OCI-LY7 (cell line): ENCODE measurements around the gene DDHD1.

Source experiments
- CTCF ChIP-seq: fragments of 200-600 bp; sonication (generic); conservative IDR thresholded peaks from 2 replicates; pipeline ENCODE4 v1.5.1; 2014; ENCODE audit warnings: mild to moderate bottlenecking, antibody characterized with exemption, low read length, moderate library complexity, mixed read lengths
- EZH2phosphoT487 ChIP-seq: fragments of 200-600 bp; sonication (generic); IDR thresholded peaks from 2 replicates; pipeline ENCODE4 v1.6.1; 2018; ENCODE audit warnings: low read depth, borderline replicate concordance, mild to moderate bottlenecking, mixed run types, antibody characterized with exemption, low read length, moderate library complexity, mixed read lengths

GRCh38 chr14:53127832-53128231 lies 25.3 kb downstream of the DDHD1 start:
- TF ChIP-seq CTCF (no peak), EZH2phosphoT487 (no peak)
